ENCODE results near the gene SRGAP3.
"Not testable (repeated sequence)": the region's sequence is repeated elsewhere in the genome, so short reads cannot be mapped to it uniquely, and the experiment has no call there.

SRGAP3 gene

DNA sequence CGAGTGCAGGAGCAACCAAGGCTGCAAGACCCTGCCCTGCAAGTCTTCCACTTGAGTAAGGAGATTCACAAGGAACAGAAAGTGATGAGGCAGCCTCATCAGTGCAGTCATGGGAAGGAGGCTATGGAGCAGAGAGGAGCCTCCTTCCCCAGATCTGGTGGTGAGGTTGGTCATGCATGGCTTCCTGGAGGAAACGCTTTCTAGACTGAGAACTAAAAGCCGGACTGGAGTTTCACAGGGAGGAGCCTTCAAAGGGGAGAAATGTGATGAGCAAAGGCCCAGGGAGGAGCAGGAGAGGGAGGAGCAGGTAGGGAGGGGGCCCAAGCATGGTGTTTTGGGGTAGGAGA, 139.9 kb downstream of the SRGAP3 start:
- DNase-seq = no peak

DNA sequence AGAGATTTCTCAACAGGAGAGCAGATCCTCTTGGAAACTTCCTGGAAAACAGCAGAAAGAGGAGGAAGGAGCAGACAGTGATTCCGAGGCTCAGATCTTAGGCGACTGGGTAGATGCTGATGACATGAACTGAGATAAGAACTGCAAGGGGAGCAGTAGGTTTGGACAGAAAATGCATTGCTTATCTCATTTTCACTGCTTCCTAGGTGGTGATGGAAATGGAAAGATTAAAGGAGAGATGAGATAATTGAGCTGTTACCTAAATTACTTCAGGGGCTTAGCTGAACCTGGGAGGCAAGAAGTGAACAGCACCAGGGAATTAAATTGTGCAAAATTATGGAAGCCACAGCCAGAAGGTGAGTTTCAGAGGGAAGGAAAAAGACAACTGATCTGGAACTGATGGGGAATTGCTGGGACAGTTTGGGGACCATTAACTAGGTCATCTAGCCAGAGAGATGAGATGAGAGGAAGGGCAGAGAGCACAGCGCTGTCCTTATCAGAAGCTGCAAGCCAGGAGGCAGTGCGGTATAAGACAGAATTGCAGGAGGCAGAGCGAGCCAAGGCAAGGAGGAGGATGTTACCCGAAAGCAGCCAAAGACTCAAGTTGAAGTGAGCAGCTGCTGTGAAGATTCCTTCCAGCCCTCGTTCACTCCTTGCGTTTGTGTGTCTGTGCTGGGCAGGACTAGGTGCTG, 140.4 kb downstream of the SRGAP3 start:
- DNase-seq = no peak

DNA sequence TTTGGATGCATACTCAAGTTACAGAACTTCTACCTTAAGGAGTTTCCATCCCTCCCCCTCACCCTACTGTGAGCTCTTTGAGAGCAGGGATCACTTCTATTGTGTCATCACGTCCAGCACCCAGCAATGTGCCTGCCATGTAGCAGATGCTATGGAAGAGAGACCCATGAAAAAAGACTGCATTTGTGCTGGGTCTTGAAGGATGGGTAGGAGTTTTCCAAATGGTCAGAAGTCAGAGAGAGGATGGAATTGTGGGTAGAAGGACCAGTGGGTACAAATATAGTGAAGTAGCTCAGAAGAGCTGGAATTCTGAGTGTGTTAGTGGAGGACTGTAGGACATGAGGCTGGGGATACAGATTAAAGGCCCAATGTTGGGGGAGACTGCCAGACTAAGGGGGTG, 141.7 kb downstream of the SRGAP3 start:
- no peak for DNase-seq

DNA sequence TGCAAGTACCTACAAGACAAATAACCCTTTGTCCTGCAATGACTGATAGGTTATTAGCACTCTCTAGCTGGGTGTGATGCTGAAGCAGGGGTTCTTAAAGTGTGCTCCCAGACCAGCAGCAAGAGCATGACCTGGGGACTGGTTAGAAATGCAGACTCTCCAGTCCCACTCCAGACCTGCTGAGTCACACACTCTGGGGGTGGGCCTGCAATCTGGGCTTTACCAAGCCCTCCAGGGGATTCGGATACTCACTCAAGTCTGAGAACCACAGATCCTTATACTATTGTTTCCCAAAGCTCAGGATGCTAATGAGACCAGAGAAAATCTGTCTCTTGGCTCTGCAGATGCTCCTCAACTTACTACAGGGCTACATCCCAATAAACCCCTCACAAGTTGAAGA, 144.0 kb downstream of the SRGAP3 start:
- DNase-seq = no peak

DNA sequence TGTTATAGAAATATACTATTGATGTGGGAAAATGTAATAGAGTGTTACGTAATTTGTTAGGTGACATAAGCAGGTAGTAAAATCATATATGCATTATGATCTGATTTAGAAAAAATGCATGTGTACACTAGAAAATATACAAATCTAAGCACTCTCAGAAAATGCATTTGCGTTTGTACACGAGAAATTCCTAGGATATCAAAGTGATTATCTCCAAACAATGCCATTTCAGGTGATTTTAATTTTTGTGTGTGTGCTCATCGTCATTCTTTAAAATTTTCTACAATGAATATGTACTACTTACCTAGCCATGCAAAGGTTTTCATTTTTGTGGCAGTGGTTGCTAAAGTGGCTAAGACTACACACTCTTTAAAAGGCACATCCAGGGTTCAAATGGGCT, 145.3 kb downstream of the SRGAP3 start:
- no peak for DNase-seq

DNA sequence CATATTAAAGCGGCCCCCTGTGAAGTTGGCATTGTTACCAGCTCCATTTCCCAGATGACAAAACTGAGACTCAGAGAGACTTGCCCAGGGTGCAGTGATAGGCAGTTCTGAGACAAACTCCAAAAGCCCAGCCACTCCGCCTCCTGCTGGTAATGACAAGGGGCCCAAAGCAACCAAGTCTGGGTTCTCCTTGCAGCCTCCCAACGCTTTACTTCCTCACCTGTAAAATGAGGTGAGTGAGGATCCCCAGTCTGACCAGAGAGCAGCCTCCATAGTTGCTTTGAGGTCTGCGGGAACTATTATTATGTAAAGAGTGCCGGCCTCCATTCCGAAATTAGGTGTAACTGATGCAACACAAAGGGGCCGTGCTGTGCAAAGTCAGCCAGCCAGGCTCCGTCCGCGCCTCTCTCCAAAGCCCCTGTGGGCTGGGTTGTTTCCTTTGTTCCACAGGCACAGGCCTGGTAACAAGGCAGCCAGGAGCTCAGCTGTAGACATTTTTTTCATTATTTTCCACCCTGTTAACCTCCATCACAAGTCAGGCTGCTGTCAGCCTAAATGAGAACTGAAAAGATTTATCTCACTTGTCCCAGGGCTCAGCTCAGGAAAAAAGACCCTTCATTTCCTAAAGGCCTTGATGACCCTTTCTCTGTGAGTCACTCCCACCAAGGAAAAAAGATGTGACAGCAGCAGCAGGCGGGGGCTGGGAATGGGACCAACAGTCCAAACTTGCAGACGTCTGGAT, 147.0 kb downstream of the SRGAP3 start:
- peak; percentile 19 for DNase-seq

DNA sequence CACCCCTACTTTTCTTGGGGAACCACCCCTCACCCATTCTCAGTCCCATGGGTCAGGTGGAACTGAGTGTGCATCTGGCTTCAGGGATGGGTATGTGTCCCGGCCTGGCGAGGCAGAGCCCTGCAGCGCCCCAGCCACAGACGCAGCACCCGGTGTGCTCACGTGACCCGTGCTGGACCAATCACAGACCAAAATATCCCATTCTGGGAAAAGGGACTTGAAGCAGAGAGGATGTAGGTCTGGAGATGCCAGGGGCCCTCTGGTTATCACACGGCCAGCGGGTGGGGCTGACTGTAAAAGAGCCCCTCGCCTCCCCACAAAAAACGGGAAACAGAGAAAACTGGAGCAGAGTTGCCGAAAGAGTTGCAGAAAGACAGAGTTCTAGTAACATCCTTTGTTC, 148.2 kb downstream of the SRGAP3 start:
- DNase-seq = no peak

DNA sequence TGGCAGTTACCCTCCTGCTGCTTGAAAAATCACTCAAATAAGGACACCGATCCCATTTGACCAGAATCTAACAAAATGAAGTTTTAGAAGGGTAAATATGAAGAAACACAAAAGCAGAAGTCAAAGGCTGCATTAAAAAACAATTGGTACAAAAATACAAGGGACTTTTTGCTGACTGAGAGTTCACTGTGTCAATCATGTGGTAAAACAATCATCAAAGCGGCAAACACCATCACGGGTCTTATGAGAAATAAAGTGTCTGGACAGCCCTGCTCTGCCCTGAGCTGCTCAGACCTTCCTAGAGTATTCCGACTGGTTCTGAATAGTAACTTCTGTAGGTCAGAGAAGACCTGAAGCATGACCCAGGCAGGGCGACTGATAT, 148.9 kb downstream of the SRGAP3 start:
- no peak for DNase-seq

DNA sequence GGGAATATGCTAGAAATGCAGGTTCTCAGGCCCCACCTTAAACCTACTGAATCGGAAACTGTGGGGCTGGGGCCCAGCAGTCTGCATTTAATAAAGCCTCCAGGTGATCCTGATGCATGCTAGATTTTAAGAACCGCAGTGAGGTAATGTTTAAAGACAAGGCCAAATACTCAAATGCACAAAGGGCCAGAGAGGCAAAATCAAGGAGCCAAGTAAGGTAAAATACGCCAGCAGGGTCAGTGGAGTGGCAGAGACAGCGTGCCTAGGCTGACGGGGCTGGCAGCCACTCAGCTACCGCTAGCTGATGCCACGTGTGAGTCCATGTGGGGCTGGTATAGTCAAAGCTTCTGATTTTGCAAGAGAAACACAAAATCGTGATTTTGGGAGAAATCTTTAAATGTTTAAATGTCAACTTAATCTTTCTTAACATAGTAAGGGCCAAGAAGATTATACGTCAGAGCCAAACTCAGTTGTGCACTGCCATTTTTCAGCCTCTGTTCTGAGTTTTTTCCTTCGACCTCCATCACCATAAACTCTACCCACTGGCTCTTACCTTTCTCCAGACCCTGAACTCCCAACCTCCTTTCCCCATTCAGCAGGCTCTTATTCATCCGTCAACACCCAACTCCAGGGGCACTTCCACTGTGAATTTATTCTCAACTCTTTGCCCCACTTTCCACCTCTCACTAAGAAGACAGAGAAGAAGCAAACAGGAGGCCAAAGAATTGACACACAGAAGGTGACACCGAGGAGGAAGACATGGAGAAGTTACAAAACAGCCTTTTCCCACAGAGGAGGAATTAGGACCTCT, 149.5 kb downstream of the SRGAP3 start:
- DNase-seq = no peak

DNA sequence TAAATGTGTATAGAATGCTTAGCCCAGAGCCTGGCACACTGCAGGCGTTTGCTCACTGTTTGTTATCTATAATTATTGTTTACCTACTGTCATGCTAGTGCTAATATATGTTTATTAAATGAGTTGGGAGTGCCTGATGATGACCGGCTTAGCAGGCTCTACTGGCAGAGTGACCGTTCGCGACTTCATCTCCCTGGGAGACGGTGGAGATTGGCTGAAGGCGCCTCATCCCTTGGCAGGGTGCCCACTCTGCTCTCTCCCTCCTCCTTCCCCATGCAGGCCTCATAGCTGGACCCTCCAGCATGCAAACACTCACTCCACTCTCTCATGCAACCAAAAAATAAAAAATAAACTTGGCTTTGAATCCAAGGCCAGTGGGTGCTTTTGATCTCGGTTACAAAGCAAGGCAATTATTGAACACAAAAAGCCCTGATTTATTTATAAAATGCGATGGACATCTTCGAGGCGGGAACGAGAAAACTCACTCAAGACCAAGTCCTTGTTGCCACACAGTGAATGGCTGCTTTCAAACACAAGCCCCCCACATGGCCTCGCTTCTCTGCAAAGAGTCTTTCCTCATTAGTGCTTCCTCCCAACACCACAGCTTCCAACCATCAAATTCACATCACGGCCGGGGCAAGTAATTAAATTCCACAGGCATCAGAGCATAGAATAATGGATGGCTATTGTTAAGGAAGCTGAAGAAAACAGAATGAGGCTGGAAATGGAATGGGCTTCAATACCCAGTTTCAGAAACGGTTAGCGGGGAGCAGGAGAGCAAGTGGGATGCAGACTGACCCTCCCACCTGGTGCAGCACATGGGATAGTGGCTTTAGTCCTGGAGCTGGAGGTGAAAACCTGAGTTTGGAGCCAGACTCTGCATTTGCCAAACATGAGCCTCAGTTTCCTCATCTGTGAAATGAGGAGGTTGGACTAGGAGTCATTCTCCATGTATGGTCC, 150.4 kb downstream of the SRGAP3 start:
- no peak for DNase-seq

DNA sequence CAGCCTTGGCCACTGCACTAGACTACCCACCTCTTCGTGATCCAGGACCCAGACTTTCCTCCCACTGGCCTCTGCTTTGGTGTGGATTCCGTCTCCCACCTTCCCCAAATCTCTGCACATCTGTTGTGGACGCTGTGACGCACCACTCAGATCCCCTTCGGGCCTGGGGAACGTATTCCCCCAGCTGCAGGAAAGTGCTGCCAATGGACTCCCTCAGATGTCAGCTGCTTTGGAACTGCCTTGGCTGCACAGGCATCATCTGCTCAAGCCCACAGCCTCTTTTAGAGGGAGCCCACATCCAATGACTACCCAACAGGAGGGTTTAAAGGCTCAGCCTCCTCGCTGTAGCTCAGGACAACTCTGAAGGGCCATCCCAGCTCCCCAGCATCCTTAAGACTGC, 152.0 kb downstream of the SRGAP3 start:
- no peak for DNase-seq

DNA sequence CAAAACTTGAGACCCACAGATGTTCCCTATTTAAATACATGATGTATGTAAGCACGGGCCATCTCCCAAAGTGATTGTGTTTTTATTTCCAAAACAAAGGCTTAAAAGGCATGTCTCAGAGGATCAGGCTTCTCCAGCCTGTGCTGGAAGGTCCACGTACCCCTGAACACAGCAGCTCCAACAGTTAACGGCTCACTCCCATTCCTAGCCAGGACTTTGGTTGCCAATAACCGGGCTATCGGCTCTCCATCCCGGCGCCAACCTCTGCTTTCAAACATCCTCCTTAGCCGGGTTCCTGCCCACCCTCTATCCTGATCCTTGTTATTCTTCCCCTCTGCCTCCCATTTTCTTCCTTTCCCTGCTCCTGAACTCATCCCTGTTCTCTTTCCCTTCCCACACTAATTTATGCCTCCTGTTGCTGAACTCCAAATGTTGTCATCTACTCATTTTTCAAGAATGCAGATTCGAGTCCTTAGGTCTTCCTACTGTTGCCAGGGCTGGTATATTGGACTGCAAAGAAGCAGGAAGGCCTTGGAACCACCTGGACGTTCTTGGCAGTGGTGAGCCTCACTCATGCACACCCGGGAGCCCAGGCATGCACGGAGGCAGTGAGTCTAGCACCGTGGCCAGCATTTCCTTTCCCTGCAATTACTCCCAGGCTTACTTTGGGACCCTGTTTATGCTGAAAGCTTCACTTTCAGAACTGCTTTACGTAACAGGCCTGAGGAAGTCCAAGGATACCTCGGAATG, 157.8 kb downstream of the SRGAP3 start:
- DNase-seq = no peak

DNA sequence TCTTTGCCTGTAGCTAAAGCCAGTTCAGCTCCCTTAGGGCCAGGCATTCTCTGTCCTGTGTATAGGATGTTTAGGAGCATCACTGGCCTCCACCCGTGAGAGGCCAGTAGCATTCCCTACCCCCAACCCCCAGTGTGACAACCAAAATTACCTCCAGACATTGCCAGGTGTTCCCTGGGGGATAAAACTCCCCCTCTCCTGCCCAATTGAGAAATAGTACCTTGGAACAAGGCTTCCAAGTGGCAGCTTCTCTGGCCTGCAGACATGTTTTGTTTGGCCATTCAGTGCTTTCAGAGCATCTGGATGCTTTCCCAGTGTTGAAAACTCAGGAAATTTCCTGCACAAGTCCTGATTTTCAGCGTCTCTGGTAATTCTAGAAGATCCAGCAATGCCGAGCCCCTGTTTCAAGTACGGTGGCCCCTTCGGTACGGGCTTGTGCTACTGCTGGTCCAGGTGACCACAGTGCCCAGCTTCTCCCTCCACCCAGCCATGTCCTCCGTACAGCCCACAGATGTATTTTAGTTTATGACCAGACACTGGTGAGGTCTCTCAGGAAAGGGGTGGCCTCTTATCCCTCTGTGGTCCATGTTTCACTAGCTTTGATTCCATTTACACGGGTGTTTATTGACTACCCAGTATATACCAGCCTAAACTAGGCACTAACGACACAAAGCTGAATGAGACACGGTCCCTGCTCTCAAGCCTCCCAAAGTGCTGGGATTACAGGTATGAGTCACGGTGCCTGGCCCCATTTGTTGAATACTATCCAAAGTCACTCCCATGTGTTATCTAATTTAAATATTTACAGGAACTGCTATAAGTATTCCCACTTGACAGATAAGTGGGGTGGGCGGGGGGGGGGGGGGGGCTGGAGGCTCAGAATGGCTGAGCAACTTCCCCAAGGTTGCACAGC, 160.7 kb downstream of the SRGAP3 start:
- no peak for DNase-seq

DNA sequence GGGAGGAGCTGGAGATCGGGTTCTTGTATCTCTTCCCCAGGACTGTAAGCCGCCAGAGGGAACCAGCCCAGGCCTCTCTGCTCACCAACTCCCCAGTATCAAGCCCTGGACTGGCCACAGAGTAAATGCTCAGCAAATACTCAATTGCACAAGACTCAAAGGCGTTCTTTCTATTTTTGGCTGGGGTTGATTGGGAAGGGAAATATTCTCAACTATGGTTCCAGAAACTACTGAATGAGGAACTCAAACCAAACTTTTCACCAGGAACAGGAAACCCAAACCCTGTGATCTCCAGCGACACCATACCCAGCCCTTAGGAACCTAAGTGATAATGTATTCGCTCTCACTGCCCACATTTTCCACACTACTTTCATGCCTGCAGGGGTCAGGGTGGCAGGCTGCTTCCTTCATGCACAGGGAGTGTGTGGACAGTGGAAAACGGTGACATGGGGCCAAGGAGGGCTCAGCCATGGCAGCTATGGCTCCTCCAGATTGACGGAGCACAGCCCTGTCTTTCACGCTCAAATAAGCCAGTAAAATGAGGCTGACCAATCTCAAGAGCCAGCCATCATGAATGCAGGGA, 161.5 kb downstream of the SRGAP3 start:
- no peak for DNase-seq

DNA sequence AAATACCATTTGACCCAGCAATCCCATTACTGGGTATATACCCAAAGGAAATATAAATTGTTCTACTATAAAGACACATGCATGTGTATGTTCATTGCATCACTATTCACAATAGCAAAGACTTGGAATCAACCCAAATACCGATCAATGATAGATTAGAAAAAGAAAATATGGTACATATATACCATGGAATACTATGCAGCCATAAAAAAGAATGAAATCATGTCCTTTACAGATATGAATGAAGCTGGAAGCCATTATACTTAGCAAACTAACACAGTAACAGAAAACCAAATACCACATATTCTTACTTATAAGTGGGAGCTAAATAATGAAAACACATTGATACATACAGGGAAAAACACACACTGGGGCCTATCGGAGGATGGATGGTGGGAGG, 164.0 kb downstream of the SRGAP3 start:
- not testable (repeated sequence) for DNase-seq

DNA sequence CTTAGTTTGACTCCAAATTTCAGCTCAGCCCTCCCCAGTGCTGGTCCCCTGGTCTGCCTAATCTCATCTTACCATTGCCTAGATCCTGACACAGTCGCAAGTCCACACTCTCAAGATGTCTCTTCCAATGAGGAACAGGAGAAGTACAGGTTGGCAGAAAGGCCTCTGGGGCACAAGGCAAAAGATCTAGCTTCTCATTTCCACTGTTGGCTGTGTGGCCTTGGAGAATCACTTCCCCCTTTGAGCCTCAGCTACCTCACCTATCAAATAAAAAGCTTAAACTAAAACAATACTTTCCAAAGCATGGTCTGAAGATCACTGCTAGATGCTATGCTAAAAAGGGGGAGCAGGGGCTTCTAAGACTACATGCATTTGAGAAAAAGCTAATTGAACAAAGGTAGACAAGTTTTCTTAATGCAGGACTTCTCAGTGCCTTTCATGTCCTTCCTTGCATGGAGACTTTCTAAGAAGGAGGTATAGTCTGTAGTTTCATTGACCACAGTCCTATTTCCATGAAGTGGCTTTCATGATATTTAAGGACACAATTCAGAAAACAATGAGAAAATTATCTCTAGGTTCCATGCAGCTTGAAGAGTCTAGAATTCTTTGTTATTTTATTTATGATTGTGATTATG, 168.1 kb downstream of the SRGAP3 start:
- no peak for DNase-seq

DNA sequence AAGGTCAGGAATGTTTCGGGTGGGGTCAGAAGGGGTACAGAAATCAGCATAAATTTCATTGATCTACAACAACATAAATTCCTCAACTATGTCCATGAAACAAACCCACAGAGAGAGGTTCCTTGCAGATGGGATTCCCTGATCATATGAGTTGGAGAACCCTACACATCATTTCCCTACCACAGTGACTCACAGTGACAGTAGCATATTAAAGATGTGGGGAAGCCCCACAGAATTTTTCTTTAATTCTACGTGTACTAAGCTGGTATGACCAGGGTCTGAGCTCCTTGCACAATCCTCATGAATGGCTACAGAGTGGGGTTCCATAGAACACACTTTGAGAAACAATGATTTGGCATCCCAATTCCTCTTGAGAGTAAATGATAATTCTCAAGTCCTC, 169.3 kb downstream of the SRGAP3 start:
- DNase-seq = no peak

DNA sequence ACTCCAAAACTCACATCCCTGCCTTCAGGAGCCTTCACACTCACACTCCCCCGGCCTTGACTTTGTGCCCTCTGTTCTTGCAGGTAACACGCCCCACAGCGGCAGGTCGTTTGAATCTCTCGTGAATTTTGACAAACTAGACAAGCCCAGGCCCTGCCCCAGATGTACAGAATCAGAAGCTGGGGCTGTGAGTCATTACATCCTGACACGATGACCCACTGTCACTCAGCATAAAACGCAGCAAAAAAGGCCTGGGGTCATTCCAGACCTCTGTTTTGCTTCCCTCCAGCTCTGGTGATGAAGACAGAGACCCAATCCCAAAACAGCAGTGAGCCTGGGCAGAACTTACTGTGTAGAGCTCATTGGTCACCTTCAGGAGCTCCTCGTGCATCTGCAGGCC, 169.8 kb downstream of the SRGAP3 start:
- DNase-seq = no peak

DNA sequence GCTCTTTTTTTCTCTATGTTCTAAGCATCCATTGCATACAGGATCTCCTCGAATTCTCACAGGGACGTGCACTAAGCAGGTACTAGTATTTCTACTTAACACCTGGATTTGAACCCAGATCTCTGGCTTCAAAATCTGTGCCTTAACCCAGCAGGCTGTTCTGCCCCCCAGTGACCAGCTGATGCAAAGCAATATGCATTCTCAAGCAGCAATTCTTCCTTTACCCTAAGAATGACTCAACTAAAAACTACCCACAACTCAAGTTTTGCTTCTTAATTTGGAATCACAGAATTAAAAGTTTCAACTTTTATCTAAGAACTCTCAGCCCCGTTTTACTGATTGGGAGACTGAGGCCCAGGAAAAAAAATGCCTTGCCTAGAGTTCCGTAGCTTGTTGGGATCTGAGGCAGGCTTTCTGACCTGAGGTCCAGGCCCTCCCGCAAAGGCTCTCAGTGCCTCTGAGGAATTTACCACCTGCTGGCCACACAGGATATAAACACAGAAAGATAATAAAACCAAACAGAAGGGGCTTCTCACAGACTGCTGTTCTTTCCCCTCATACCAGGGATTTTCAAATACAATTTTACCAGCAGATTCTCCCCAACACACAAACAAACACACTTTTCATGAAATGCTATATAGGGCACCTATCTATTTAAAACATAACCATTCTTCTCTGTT, 170.7 kb downstream of the SRGAP3 start:
- no peak for DNase-seq

DNA sequence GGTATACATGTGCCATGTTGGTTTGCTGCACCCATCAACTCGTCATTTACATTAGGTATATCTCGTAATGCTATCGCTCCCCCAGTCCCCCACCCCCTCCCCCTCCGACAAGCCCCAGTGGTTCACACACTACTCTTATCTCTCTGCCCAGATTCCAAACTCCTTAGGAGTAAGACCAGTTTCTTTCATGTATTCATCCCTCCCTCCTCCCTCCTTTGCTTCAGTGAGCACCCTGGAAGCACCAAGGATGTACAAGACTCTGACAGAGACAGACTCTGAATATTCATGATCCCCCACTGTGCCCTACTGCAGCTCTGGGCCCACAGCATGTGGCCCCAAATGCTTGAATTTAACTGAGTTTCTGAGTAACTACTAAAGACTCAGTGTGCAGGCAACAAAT, 172.4 kb downstream of the SRGAP3 start:
- DNase-seq = no peak
